Measurements from ENCODE around the gene PRM3.
"Not testable (repeated sequence)": the region's sequence is repeated elsewhere in the genome, so short reads cannot be mapped to it uniquely, and the experiment has no call there.

PRM3 gene

DNA sequence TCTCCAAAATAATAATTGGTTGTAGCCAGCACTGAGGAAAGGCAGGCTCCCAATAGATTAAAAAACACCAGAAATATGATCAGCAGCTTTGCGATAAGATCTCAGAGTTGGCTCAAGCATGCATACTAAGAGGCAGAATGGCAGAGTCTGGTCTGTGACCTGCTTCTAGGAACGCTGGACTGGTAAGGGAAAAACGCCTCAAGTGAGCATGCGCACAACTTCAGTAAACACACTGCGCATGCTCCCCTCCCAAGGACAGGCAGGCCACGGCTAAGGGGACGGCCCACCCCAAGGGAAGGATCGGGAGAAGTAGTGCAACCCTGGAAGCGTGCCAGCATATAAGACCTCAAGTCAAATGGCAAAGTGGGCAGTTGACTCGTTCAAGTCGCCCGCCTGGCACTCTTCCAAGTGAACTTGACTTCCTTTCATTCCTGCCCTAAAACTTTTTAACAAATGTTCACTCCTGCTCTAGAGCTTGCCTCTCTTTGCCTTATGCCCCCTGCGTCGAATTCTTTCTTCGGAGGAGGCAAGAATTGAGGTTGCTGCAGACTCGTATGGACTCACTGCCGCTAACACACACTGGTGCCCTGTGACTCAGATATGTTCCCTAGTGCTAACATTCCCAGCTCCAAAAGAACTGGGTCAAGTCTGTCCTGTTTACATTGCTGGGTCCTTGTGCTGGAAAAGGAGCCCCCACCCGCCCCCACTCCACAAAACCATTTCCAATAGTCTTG is 30.1 kb upstream of the PRM3 start:
- DNase-seq: no peak

DNA sequence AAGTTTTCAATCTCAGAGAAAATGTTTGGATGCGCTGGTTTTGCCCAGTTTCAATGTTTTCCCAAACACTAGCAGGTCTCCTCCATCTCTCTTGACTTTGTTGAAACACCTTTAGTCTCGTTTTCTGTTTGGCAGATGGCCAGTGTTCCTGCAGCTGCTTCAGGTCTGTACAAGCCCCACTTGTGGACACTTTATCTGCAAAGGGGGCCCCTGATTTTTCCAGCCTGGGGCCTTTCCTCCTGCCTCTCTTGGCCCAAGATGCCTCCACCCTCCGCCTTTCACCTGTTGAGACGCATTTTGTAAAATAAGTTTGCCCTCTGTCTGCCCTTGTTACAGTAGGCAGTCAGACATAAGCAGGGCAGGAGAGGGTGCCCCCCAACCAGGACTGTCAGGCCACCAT is 29.5 kb upstream of the PRM3 start:
- DNase-seq: no peak

DNA sequence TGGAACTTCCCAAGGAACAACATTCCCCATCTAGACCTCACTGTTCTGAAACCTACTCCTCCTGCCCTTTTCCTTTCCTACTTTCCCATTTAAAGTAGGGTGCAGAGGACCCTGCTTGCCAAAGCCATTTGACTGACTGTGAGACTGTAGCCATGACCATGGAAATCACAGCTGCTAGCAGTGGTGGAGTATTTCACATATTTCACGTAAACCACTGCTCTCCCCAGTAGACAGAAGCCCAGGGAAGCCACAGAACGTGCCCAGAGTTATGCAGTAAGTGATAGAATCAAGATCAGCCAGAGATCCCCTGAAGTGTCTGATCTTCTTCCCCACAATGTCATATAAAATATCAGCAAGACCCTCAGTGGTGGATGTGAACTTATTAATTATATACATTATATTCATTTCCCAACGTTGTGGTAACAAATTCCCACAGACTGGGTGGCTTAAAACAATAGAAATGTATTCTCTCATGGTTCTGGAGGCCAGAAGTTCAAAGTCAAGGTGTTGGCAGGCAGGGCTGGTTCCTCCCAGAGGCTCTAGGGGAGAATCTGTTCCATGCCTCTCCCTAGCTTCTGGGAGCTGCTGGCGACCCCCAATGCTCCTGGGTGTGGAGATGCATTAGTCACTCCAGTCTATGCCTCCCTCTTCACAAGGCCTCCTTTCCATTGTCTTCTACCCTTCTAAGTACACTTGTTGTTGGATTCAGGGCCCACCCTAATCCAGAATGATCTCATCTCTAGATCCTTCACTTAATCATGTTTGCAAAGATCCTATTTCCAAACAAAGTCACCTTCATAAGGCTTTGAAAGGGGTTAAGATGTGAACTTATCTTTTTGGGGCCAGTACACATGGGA is 28.4 kb upstream of the PRM3 start:
- DNase-seq: no peak

DNA sequence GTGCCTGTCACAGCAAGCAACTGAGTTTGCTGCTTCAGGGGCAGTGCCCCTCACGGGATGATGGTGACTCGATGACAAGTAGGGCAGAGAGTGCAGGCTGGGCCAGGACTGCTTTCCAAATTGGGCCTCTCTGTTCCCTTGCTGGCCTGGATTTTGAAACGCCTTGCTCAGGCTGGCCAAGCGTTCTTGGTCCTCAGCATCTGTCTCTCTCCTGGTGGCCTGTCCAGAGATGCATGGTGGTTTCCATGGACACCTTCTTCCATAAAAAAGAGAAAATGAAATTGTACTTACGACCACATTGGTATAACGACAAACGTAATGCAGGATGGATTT is 27.1 kb upstream of the PRM3 start:
- no peak for DNase-seq

DNA sequence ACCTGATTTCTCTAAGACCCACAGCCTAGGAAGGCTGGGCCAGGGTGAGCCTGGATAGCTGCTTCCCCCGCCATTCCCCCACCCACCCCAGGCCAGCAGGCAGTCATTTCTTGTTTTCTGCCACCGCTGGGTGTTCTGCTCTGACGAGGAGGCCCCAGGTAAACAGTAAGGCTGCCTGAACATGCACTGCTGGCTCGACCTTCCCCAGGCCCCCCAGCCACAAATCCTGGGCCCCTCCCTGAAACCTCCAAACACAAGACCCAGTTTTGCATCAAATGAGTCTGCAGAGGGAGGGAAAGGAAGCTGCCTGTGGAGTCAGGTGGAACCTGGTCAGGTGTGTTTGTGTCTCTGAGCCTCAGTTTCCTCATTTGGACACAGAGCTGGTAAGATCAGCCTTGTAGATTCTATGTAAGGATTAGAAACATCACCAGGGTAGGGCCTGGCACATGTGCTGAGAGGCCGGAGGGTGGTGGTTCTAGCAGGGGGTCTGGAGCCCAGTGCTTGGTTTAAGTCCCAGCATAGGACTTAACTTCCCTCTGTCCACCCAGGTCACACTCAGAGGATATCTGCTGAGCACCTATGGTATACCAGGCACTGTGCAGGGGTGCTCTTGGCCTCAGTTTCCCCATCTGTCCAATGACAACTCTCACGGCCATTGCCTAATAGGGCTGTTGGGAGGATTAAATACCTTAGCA is 26.6 kb upstream of the PRM3 start:
- DNase-seq: no peak

DNA sequence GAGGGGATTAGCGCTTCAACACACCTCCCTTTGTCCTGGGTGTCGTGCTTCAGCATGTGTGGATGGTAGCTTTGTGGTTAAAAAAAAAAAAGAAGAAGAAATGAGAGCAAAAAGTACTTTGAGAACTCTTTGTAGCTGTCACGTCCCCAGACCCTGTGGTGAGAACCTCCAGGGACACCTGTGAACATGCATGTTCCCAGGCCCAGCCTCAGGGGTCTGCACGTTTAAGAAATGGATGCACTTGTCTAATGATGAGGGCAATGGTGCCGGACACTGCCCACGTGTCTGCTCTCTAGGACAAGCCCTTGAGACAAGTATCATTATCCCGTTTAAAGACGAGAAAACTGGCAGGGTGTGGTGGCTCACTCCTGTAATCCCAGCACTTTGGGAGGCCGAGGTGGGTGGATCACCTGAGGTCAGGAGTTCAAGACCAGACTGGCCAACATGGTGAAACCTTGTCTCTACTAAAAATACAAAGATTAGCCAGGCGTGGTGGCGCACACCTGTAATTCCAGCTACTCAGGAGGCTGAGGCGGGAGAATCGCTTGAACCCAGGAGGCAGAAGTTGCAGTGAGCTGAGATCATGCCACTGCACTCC is 25.6 kb upstream of the PRM3 start:
- not testable (repeated sequence) for DNase-seq

DNA sequence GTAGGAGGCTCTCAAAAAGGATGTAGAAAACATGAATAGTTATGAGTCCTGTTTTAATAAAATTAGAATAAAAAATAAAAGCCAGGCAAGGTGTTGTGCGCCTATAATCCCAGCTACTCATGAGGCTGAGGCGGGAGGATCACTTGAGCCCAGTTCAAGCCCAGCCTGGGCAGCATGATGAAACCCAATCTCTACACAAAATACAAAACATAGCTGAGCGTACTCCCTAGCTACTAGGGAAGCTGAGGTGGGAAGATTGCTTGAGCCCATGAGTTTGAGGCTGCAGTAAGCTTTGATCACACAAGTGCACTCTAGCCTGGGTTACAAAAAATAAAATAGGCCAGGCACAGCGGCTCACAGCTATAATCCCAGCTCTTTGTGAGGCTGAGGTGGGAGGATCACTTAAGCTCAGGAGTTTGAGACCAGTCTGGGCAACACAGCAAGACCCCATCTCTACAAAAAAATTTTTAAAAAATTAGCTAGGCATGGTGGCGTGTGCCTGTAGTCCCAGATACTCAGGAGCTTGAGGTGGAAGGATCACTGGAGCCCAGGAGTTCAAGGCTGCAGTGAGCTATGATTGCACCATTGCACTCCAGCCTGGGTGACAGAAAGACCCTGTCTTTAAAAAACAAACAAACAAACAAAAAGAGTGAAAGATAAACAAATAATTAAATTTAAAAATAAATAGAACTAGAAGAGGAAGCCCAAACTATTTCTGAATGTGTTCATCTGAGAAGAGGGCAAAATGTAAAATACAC is 24.9 kb upstream of the PRM3 start:
- DNase-seq: no peak

DNA sequence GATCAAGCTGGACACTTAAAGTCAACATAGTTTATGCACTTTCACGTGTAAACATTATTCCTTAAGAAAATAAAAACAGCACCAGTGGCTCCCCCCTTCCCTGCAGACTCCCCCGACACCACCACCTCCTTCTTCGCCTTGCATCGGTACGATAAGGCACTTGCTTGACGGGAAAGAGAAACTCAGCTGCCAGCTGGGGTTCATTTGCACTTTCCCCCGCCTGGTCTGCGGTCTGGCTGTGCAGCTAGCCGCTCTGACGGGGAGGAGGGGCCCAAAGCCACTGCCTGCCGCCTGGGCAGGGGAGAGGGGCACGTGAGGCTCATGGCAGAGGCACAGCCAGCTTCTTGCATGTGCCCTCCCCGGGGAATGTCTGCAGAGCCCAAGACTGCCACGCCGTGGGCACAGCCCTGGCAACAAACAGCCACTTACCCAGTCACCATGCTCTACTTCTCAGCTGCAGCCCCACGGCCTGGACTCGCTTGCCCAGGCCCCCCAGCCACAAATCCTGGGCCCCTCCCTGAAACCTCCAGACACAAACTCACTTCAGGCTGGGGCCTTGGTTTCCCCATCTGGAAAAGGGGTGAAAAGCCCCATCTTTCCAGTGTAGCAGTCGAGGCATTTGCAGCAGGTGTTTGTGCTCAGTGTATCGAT is 24.2 kb upstream of the PRM3 start:
- DNase-seq: peak; percentile 76

DNA sequence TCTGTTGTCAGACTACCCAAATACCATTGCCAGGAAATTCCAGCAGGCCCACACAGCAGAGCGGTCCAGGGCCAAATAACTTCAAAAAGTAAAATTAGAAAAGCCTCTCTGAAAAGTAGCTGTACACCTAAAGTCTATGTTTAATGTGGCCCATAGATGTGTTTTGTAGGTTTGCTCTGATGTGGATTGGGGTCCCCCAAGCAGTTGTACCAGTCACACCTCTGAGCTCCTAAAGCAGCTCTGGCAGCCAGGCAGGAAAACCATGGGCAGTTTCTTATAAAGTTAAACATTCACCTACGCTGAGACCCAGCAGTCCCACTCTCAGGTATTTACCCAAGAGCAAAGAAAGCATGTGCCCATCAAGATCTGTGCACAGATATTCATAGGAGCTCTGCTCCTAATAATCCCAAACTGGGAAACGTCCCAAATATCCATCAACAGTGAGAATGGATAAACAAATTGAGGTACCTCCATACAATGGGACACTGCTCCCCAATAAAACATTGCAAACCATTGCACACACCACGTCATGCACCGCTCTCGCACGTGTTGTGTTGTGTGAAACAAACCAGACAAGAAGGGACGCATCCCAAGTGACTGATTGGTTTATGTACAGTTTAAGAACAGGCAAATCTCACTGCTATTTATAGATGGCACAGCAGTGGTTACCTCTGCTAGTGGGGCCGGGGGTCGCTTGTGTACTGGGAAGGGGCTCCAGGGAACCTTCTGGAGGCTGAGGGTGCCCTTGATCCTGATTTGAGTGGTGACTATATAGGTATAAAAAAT is 23.5 kb upstream of the PRM3 start:
- no peak for DNase-seq

DNA sequence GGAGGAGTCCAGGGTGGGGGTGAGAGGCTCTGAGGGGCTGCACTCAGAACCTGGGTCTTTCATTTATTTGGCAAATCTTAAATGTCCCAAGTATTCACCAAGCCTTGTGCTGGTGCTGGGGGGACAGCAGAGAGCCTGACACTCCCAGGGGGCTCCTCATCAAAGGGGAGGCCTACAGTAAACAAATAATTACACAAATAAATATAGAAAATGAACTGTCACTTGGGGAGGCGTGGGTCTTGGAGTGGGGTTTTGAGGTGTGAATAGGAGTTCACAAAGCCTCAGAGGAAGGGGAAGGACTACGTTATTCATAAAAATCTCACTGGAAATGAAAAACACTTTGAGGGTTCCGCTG is 22.9 kb upstream of the PRM3 start:
- no peak for DNase-seq

DNA sequence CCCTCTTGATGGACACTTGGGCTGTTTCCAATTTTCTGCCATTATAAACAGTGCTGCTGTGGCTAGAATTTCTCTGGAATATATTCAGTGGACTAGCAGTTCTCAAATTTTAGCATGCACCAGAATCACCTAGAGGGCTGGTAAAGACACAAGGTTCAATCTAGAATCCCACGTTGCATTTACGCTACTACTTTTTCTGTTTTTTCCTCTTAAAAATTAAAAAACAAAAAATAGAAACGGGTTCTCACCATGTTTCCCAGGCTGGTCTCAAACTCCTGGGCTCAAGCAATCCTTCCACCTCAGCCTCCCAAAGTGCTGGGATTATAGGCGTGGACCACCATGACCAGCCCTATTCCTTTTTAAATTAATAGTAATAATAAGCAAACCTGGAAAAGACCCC is 22.2 kb upstream of the PRM3 start:
- DNase-seq: no peak

DNA sequence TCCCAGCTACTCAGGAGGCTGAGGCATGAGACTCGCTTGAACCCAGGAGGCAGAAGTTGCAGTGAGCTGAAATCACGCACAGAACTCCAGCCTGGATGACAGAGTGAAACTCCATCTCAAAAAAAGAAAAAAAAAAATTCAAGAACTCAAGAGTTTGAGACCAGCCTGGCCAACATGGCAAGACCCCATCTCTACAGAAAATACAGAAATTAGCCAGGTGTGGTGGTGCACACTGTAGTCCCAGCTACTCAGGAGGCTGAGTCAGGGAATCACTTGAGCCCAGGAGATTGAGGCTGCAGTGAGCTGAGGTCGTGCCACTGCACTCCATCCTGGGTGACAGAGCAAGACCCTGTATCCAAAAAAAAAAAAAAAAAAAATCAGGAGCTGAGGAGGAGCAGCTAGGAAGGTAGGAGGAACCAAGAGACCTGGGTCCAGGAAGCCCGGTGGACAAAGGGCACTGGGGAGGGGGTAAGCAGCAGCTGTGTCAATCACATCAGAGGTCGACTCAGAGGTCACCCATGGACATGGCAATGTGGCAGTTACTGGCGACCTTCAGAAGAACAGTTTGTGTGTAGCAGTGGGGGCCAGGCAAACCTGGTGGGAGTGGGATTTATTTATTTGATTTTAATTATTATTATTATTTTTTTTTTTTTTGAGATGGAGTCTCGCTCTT is 18.8 kb upstream of the PRM3 start:
- no peak for DNase-seq

DNA sequence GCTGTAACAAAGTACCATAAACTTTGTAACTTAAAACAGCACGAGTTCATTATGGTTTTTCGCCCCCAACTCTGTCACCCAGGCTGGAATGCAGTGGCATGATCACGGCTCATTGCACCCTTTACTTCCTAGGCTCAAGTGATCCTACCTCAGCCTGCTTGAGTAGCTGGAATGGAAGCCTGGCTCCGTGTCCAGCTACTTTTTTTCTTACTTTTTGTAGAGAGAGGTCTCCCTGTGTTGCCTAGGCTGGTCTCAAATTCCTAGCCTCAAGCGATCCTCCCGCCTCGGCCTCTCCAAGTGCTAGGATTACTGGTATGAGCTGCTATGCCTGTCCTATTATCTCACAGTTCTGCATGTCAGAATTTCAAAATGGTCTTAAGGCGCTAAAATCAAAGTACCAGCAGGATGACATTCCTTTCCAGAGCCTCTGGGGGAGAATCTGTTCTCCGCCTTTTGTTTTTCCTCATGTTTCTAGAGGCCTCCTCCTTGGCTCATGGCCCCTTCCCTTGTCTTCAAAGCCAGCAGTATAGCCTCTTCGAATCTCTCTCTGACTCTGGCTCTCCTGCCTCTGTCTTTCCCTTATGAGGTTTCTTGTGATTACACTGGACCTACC is 17.8 kb upstream of the PRM3 start:
- DNase-seq: no peak

DNA sequence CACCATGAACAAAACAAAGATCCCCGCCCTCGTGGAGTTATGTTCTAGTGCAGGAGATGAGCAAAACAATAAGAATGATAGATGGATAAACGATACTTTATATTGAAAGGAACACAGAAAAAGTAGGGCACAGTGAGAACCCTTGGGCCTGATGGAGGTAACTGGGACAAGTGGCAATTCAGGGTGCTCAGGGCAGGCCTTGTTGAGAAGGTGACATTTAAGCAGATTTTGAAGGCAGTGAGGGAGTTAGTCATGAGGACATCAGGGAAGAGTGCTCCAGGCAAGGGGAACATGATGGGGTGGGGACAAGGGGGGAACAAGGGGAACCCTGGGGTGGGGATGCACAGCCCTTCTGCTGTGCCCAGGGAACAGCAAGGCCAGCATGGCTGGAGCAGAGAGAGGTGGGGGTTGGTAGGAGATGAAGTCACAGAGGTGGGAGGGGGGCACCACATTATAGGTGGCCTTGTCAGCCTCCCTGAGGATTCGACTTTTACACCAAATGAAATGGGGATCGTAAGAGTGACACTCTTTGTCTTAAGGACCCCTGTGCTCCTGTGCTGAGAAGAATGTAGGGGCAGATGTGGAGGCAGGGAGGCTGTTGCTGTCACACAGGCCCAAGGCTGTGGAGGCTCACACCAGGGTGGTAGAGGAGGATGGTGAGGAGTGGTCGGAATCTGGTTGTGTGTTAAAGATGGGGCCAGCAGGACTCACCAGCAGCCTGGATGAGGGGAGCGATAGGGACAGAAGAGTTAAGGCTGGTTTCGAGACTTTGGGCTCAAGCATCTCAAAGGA is 16.9 kb upstream of the PRM3 start:
- no peak for DNase-seq

DNA sequence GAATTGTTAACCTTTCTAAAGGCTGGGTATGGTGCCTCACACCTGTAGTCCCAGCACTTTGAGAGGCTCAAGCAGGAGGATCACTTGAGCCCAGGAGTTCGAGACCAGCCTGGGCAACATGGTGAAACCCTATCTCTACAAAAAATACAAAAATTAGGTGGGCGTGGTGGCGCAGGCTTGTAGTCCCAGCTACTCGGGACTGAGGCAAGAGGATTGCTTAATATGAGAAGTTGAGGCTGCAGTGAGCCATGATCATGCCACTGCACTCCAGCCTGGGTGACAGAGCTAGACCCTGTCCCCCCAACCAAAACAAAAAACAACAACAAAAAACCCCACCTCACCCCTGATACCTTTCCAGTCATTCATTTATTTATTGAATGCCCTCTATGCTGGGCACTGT is 16.3 kb upstream of the PRM3 start:
- not testable (repeated sequence) for DNase-seq

DNA sequence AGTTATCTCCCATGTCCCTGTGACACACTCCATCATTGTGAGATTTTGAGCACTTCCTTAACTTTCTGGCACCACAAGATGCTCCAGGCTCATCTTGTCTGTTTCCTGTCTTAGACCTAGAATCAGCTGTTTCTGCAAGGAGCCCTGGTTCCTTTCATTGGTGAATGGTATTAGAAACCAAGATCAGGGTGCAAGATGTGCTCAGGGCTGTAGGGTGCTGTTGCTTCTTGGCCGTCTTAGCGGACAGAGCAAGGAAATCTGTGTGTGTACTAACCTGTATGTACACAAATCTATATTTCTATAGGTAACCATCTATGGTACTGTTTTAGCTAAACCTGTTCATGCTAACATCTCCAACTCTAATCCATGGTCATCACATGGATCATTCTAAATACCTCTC is 15.8 kb upstream of the PRM3 start:
- no peak for DNase-seq

DNA sequence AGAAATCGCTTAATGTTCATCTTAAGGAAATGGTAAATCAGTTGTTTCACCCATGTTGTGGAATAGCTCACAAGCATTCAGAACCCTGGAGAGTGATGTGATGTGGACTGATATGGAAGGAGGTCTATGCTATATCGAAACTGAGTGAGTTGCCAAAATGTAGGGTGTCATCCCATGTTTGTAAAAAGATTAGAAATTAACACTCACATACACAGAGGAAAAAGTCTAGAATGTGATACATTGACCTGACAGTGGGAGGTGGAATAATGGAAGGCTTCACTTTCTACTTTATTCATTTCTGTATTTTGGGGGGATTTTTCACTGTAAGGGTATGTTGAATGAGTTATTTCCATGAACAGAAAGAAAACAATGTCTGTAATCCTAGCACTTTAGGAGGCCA is 12.4 kb upstream of the PRM3 start:
- no peak for DNase-seq

DNA sequence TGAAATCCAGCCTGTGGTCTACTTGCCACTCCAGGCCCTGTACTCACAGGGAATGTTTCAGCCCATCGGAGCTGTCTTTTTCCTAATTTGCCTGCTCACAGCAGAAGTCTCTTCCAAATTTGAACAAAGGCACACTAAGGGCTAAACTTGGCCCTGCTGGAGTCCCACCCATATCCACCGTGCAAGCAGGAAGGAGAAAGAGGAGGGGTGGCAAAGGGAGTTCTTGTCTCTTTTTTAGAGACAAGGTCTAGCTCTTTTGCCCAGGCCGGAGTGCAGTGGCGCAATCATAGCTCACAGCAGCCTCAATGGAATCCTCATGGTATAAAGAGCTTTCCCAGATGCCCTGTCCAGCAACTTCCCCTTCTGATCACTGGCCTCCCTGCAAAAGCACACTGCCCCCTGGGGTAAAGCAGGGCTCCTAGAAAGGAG is 10.4 kb upstream of the PRM3 start:
- DNase-seq: no peak
